LNCaP clone FGC (cell line): Measurements from ENCODE around the gene HAGHL.
"Not testable (repeated sequence)": the region's sequence is repeated elsewhere in the genome, so short reads cannot be mapped to it uniquely, and the experiment has no call there.

ENCODE experiments used
- DNase-seq: peaks from one replicate; pipeline ENCODE4 v3.0.0-alpha.2; 2011; ENCODE audit warnings: low read depth
- H3K4me3 ChIP-seq: 2 replicates; pipeline ENCODE4 v1.5.1; 2011; ENCODE audit warnings: mild to moderate bottlenecking, low read depth, low read length, control low read depth
- CTCF ChIP-seq: IDR thresholded peaks from 2 replicates; pipeline ENCODE4 v1.5.1; 2012; ENCODE audit warnings: mild to moderate bottlenecking; ENCODE audit not compliant: control insufficient read depth, insufficient read depth; ENCODE audit errors: extremely low read depth

The HAGHL gene

GRCh38 chr16:741986-742629, 15.2 kb downstream of the HAGHL start:
- no peak for DNase-seq
- no peak for TF ChIP-seq CTCF
- H3K4me3 ChIP-seq: no peak overlapping the region

GRCh38 chr16:742894-743293, 16.0 kb downstream of the HAGHL start:
- not testable (repeated sequence) for H3K4me3 ChIP-seq, DNase-seq

- no peak for DNase-seq
- no peak overlapping the region for H3K4me3 ChIP-seq
- no peak for TF ChIP-seq CTCF
Observed at GRCh38 chr16:743794-744500, 17.0 kb downstream of the HAGHL start.

GRCh38 chr16:745739-746138, 18.8 kb downstream of the HAGHL start:
- TF ChIP-seq CTCF: peak; percentile 28; the same call in 1 of the 2 replicates
- no peak for DNase-seq
- H3K4me3 ChIP-seq: no peak overlapping the region

- DNase-seq: no peak
- no peak overlapping the region for H3K4me3 ChIP-seq
- TF ChIP-seq CTCF: no peak
Observed at GRCh38 chr16:746637-747036, 19.7 kb downstream of the HAGHL start.

GRCh38 chr16:747978-748746, 21.3 kb downstream of the HAGHL start:
- DNase-seq: no peak
- no peak for TF ChIP-seq CTCF

GRCh38 chr16:749010-749409, 22.1 kb downstream of the HAGHL start:
- DNase-seq: no peak
- no peak for TF ChIP-seq CTCF
- no peak overlapping the region for H3K4me3 ChIP-seq

More at GRCh38 chr16:747978-748746, 21.3 kb downstream of the HAGHL start:
- H3K4me3 ChIP-seq: no peak overlapping the region
